Activated B cell treated with CpG ODN at 0.5 μM for 24 hours (primary cell): ENCODE results near the gene KRT7. TPM values are rescaled to one million over a fixed set of nuclear protein-coding genes. Genes with fewer than 3 reads are reported as not detected.

ENCODE experiments used
- ATAC-seq: fragments of 200-7000 bp; cut with Tn5 transposase; one replicate; pipeline ENCODE4 v1.10.0; 2021; ENCODE audit warnings: low read depth, mild to moderate bottlenecking, moderate library complexity
- CTCF ChIA-PET: fragments of 350-600 bp; sonication (Branson Sonifier 250); formaldehyde crosslinking; loops from one replicate; lab custom pipeline; 2021; ENCODE audit warnings: antibody characterized with exemption; lab: Charles Lee
- POLR2A ChIA-PET: fragments of 350-600 bp; sonication (Branson Sonifier 250); formaldehyde crosslinking; loops from one replicate; lab custom pipeline; 2021; ENCODE audit warnings: antibody characterized with exemption; lab: Charles Lee
- DNase-seq: peaks from one replicate; pipeline ENCODE4 v3.0.0; 2022
- H3K27ac Mint-ChIP-seq: one replicate; pipeline ENCODE4 v1.8.0; 2020; ENCODE audit warnings: mixed read lengths
- H3K27me3 Mint-ChIP-seq: one replicate; pipeline ENCODE4 v1.8.0; 2021; ENCODE audit warnings: mixed read lengths
- H3K36me3 Mint-ChIP-seq: one replicate; pipeline ENCODE4 v1.8.0; 2021; ENCODE audit warnings: low read depth, mixed read lengths
- H3K4me1 Mint-ChIP-seq: one replicate; pipeline ENCODE4 v1.8.0; 2021; ENCODE audit warnings: mixed read lengths
- H3K4me3 Mint-ChIP-seq: one replicate; pipeline ENCODE4 v1.8.0; 2020; ENCODE audit warnings: mild to moderate bottlenecking, mixed read lengths
- H3K9me3 Mint-ChIP-seq: one replicate; pipeline ENCODE4 v1.8.0; 2020; ENCODE audit warnings: mixed read lengths
- CTCF ChIP-seq: fragments of 200-600 bp; IDR thresholded peaks from one replicate; pipeline ENCODE4 v1.8.0; 2022; ENCODE audit warnings: antibody characterized with exemption, mild to moderate bottlenecking
- intact Hi-C: fragments of 100-400 bp; cut with micrococcal nuclease; formaldehyde crosslinking; loops from one replicate; pipeline ENCODE4 v1.15.1; 2024
- total RNA-seq: library from RNA; stranded (reverse); gene quantifications from 2 replicates; pipeline ENCODE4 v1.2.3, GENCODE V29; 2022

Gene KRT7
- 0.81 and 1.1 TPM in 2 replicates for total RNA-seq

DNA sequence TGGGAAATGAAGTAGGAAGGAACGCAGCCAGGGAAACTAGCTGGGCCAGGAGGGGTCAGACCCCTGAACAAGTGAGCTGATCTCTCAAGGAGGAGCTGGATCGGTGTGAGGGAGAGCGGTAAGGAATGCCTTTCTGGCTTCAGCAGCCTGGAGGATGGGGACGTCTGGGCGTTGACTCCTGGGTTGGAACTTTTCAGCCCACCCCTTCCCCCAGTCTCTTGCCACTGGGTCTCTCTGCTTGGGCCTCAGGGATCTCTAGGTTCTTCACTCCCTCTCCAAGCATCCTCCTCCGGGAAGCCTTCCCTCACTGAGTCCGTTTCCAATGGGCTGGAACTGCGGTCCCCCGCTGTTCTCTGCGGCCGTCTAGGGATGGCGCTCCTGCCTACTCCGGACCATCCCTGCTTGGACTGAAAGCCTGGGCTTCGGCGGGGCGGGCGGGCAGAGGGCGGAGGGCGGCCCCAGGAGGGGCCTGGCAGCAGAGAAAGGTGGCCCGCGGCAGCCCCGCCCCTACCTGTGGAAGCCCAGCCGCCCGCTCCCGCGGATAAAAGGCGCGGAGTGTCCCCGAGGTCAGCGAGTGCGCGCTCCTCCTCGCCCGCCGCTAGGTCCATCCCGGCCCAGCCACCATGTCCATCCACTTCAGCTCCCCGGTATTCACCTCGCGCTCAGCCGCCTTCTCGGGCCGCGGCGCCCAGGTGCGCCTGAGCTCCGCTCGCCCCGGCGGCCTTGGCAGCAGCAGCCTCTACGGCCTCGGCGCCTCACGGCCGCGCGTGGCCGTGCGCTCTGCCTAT is at the start of gene KRT7:
Gene KRT7, plus strand, starts transcription at position 570 of the 788 bp plus-strand sequence. Its CDS starts 54 bp downstream, at position 624.
- intact Hi-C loops, result no loop called here
- CTCF ChIA-PET, result no interaction called here
- POLR2A ChIA-PET, result no interaction called here

DNA sequence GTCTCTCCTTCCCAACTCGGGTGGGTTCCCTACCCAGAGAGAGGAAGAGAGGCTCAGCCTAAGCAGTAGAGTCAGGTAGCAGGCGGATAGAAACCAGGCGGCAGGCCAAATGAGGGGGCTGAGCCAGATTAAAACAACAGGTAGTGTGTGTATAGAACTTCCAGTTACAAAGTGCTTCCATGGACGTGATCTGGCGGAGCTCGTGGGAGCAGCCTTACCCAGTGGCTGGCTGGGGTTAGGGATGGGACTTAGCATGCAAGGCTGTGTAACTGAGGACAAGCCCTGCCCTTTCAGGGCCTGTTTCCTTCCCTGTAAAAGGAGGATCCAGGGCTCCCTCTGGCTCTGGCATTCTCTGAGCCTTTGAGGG is 49.5 kb upstream of the KRT7 start:
- Mint-ChIP-seq H3K27me3 (peaks cover 2% of the 10 kb centered on the region), H3K36me3 (no peaks in the 10 kb centered on the region), H3K4me3 (no peak overlapping the region), H3K27ac (no peak overlapping the region), H3K9me3 (no peaks in the 10 kb centered on the region), H3K4me1 (no peaks in the 10 kb centered on the region)
- ATAC-seq (no peak), DNase-seq (no peak)
- ChIA-PET CTCF (no interaction called here), POLR2A (interaction anchor here (0.6 kb wide), 1 partner anchor 105 kb away, joined by 3 read pairs; no protein-coding TSS in a partner anchor)
- no peak for TF ChIP-seq CTCF
- intact Hi-C loops, result no loop called here

More for the DNA sequence above, at the start of gene KRT7:
- Mint-ChIP-seq H3K4me1 (no peaks in the 10 kb centered on the region), H3K27ac (no peak within 1 kb of the TSS), H3K27me3 (peaks cover 41% of the 10 kb centered on the region), H3K9me3 (no peaks in the 10 kb centered on the region), H3K36me3 (no peaks in the 10 kb centered on the region), H3K4me3 (no peak within 1 kb of the TSS)
- DNase-seq (no peak), ATAC-seq (no peak)
- TF ChIP-seq CTCF, result no peak

GRCh38 chr12:52183971-52184370 is 49.1 kb upstream of the KRT7 start:
- TF ChIP-seq CTCF, result no peak

GRCh38 chr12:52184813-52185212 is 48.2 kb upstream of the KRT7 start:
- CTCF ChIA-PET, result no interaction called here
- H3K4me1 Mint-ChIP-seq, result no peaks in the 10 kb centered on the region
- no peak for TF ChIP-seq CTCF
- H3K27ac Mint-ChIP-seq, result no peak overlapping the region
- H3K27me3 Mint-ChIP-seq, result peaks cover 2% of the 10 kb centered on the region
- DNase-seq (no peak), ATAC-seq (no peak)
- intact Hi-C loops, result no loop called here
- H3K36me3 Mint-ChIP-seq, result no peaks in the 10 kb centered on the region
- no peak overlapping the region for H3K4me3 Mint-ChIP-seq
- POLR2A ChIA-PET, result no interaction called here
- H3K9me3 Mint-ChIP-seq, result no peaks in the 10 kb centered on the region

More at GRCh38 chr12:52183971-52184370, 49.1 kb upstream of the KRT7 start:
- peaks cover 2% of the 10 kb centered on the region for H3K27me3 Mint-ChIP-seq
- DNase-seq (no peak), ATAC-seq (no peak)
- ChIA-PET CTCF (no interaction called here), POLR2A (no interaction called here)
- no peaks in the 10 kb centered on the region for H3K4me1 Mint-ChIP-seq
- H3K4me3 Mint-ChIP-seq, result no peak overlapping the region
- no peak overlapping the region for H3K27ac Mint-ChIP-seq
- no peaks in the 10 kb centered on the region for H3K9me3 Mint-ChIP-seq
- intact Hi-C loops, result no loop called here
- H3K36me3 Mint-ChIP-seq, result no peaks in the 10 kb centered on the region

DNA sequence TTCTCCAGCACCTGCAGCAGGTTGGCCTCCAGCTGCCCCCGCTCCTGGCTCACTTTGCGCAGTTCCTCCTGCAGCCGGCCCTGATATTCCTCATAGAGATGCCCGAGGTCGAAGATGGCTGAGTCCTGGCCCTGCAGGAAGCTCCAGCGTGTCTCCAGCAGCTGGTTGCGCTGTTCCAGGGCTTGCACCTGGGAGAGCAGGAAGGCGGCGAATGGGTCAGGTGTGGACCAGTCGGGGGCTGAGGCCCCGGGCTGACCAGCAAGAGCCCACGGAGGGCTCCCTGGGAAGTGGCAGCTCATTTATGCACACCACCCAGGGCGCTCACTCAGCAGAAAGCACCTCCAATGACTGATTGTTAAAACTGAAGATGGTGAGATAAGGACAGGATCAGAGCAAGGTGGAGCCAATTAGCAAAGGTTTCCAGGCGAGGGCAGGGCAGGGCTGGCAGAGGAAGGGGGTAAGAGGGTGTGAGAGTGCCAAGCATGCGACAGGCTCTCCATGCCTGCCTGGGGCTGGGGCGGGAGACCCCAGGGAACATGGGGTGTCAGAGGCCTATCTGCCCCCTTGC is 47.6 kb upstream of the KRT7 start:
- H3K4me1 Mint-ChIP-seq, result no peaks in the 10 kb centered on the region
- no peak for ATAC-seq
- TF ChIP-seq CTCF, result no peak
- H3K27me3 Mint-ChIP-seq, result peaks cover 2% of the 10 kb centered on the region
- intact Hi-C loops, result no loop called here
- no peaks in the 10 kb centered on the region for H3K36me3 Mint-ChIP-seq
- H3K4me3 Mint-ChIP-seq, result no peak overlapping the region
- H3K9me3 Mint-ChIP-seq, result no peaks in the 10 kb centered on the region
- CTCF ChIA-PET, result no interaction called here
- DNase-seq, result no peak
- no peak overlapping the region for H3K27ac Mint-ChIP-seq
- POLR2A ChIA-PET, result no interaction called here
